Measurements from ENCODE around the gene ANKRD10. TPM values are rescaled to one million over a fixed set of nuclear protein-coding genes. Genes with fewer than 3 reads are reported as not detected.

Gene ANKRD10
- total RNA-seq, 1 experiment from 2014 or later = 159 TPM

- Mint-ChIP-seq H3K27me3 (ENCODE audit: low read depth) (peaks cover 21% of the 10 kb centered on the region), H3K9me3 (peaks cover 49% of the 10 kb centered on the region in 2 experiments)
Measured at GRCh38 chr13:110932588-110932987, 17.7 kb upstream of the ANKRD10 start.

More at GRCh38 chr13:110932588-110932987, 17.7 kb upstream of the ANKRD10 start:
- H3K27ac Mint-ChIP-seq = no peak overlapping the region
- H3T11ph ChIP-seq (ENCODE audit: low read length) = no peak overlapping the region
- no peak overlapping the region for H3K4me3 Mint-ChIP-seq
- no peaks in the 10 kb centered on the region for H3K79me2 ChIP-seq (ENCODE audit: insufficient read depth, low read length)
- no peak overlapping the region for H2AK5ac ChIP-seq (ENCODE audit: insufficient read length, low read length)
- H3K9me3 ChIP-seq (ENCODE audit: control insufficient read depth, low read depth, low read length) = peaks cover 21% of the 10 kb centered on the region
- H3K56ac ChIP-seq (ENCODE audit: insufficient read length, low read depth, low read length) = no peak overlapping the region
- H3K27ac ChIP-seq (ENCODE audit: insufficient read length, low read depth, low read length) = no peak overlapping the region
- peaks cover 13 to 17% of the 10 kb centered on the region in 2 experiments for H3K4me1 Mint-ChIP-seq
- H4K8ac ChIP-seq (replicated peaks; ENCODE audit: insufficient read length, low read depth, low read length) = no peak overlapping the region
- no peak overlapping the region for H2BK20ac ChIP-seq (ENCODE audit: low read depth, low read length, poor library complexity, severe bottlenecking)
- H3K36me3 Mint-ChIP-seq (ENCODE audit: insufficient read depth in 1 of 3, low read depth in 3 of 3) = peaks cover 14 to 41% (median 15%) of the 10 kb centered on the region in 3 experiments; a peak in 6 of 7 replicates
- no peaks in the 10 kb centered on the region for H4K20me1 ChIP-seq (ENCODE audit: control insufficient read depth, insufficient read depth, insufficient read length)
- H4K5ac ChIP-seq (ENCODE audit: insufficient read length, low read depth, low read length) = no peak overlapping the region
- TF ChIP-seq CTCF (conservative IDR thresholded peaks at IDR 0.05) = no peak
- no peaks in the 10 kb centered on the region for H3K23me2 ChIP-seq (ENCODE audit: insufficient read length, low read depth, low read length, poor library complexity, severe bottlenecking)
- no peak overlapping the region for H3K14ac ChIP-seq (ENCODE audit: insufficient read depth, low read length)
- H3K4ac ChIP-seq (ENCODE audit: low read depth, low read length) = no peak overlapping the region
- no peaks in the 10 kb centered on the region for H3K4me1 ChIP-seq (ENCODE audit: insufficient read depth, low read length)
- H3K23ac ChIP-seq (ENCODE audit: insufficient read length, low read depth, low read length) = no peak overlapping the region
- H3K79me1 ChIP-seq (ENCODE audit: insufficient read depth, low read depth, low read length, poor library complexity, severe bottlenecking) = no peaks in the 10 kb centered on the region
- no peak overlapping the region for H2BK12ac ChIP-seq (ENCODE audit: insufficient read length, low read depth, low read length)
- H2BK5ac ChIP-seq (ENCODE audit: insufficient read length, low read length) = no peak overlapping the region
- WGBS (ENCODE audit: extremely low coverage, insufficient read length, low lambda C conversion rate) = no CpG with 5 or more reads among the region's 3 CpGs
- no peak for DNase-seq
- no peak overlapping the region for H2BK120ac ChIP-seq (ENCODE audit: low read depth, low read length, poor library complexity, severe bottlenecking)
- no peaks in the 10 kb centered on the region for H3K27me3 ChIP-seq (ENCODE audit: insufficient read depth, low read length)
- H2AFZ ChIP-seq (ENCODE audit: low read length) = no peak overlapping the region
- no peak overlapping the region for H3K4me2 ChIP-seq (ENCODE audit: insufficient read depth, insufficient read length, low read length)
- no peak overlapping the region for H3K9ac ChIP-seq (ENCODE audit: extremely low read depth, insufficient read length, low read length)
- H4K91ac ChIP-seq (ENCODE audit: insufficient read length, low read depth, low read length) = no peak overlapping the region
- H3K18ac ChIP-seq (ENCODE audit: insufficient read length, low read depth, low read length) = no peak overlapping the region
- no peak overlapping the region for H2BK15ac ChIP-seq (ENCODE audit: low read depth, low read length)
